ENCODE measurements around the gene DLGAP4.

DNA sequence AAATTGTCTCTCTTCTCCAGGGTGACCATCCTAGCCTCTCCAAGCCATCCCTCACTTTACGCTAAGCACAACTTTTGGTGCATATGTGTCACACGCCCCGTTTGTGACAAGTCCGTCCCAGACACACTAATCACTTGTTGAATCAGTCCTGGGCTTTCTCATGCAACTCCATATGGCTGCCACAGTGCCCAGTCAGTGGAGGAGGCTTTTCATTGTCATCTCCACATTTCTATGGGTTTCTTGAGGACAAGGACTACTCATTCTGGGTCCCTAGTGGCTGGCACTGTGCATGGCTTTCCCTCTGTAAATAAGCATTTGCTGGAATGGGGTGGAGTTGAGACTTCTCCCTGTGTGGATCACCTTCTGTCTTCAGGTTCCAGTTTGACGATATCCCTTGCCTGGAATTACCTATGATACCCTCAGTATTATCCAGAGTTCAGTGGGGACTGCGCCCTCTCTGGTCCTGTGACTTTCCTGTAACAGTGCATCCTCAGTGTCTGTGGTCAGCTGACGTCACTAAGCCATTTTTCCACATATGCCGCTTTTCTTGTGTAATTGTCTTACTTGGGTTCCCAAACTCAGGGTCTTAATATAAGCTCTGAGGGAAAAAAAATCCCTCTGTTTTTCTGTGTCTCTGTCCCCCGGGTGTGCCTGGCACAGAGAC, 175.4 kb downstream of the DLGAP4 start:
- TF ChIP-seq, protein P1, sequence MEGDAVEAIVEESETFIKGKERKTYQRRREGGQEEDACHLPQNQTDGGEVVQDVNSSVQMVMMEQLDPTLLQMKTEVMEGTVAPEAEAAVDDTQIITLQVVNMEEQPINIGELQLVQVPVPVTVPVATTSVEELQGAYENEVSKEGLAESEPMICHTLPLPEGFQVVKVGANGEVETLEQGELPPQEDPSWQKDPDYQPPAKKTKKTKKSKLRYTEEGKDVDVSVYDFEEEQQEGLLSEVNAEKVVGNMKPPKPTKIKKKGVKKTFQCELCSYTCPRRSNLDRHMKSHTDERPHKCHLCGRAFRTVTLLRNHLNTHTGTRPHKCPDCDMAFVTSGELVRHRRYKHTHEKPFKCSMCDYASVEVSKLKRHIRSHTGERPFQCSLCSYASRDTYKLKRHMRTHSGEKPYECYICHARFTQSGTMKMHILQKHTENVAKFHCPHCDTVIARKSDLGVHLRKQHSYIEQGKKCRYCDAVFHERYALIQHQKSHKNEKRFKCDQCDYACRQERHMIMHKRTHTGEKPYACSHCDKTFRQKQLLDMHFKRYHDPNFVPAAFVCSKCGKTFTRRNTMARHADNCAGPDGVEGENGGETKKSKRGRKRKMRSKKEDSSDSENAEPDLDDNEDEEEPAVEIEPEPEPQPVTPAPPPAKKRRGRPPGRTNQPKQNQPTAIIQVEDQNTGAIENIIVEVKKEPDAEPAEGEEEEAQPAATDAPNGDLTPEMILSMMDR (IDR thresholded peaks at IDR 0.05; ENCODE audit: low read depth, low read length, poor library complexity, severe bottlenecking), result no peak
- no peak for TF ChIP-seq EZH2phosphoT487 (IDR thresholded peaks at IDR 0.05; ENCODE audit: borderline replicate concordance, low read length)

Measured in DOHH2 (cell line).